ENCODE results near the gene ANO6. TPM values are rescaled to one million over a fixed set of nuclear protein-coding genes. Genes with fewer than 3 reads are reported as not detected.

ANO6 gene
- total RNA-seq, 4 donors from 2014 or later: 139 to 167 (median 155) TPM

DNA sequence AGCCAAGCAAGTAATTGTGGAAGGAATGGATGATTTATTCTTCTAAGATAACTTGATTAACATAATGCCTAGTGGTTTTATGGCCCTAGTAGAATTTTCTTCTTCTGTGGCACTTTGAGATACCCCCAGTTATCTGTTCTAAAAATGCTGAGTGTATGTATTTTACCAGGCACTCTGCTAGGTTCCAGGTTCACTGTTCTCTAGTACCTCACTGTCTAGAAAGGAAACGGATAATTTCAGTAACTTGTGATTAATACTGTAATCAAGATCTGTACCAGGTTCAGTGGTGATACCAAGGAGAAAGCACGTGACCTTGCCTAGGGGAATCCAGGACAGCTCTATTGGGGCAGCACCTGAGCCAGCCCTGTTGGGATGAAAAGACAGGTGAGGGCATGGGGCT, 8.0 kb downstream of the ANO6 start:
- TF ChIP-seq, protein P1, sequence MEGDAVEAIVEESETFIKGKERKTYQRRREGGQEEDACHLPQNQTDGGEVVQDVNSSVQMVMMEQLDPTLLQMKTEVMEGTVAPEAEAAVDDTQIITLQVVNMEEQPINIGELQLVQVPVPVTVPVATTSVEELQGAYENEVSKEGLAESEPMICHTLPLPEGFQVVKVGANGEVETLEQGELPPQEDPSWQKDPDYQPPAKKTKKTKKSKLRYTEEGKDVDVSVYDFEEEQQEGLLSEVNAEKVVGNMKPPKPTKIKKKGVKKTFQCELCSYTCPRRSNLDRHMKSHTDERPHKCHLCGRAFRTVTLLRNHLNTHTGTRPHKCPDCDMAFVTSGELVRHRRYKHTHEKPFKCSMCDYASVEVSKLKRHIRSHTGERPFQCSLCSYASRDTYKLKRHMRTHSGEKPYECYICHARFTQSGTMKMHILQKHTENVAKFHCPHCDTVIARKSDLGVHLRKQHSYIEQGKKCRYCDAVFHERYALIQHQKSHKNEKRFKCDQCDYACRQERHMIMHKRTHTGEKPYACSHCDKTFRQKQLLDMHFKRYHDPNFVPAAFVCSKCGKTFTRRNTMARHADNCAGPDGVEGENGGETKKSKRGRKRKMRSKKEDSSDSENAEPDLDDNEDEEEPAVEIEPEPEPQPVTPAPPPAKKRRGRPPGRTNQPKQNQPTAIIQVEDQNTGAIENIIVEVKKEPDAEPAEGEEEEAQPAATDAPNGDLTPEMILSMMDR (IDR thresholded peaks at IDR 0.05; ENCODE audit: low read depth): no peak

DNA sequence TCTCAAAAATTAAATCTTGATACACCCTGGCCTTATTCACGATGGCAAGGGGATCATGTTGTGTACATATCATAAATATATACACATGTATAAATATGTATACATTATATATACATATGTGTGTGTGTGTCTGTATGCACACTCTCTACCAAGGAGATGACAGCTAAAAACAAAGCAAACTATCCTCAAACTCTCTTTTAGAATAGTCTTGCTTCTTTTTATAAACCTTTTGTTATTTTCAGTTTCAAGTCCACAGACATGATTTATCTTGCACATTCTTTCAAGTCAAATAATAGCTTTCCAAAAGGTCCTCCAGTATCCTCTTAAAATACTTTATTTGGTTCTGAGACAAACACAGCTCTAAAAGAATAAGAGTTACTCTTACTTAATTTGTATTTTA, 8.4 kb downstream of the ANO6 start:
- TF ChIP-seq, protein P1 (IDR thresholded peaks at IDR 0.05; ENCODE audit: low read depth): no peak

DNA sequence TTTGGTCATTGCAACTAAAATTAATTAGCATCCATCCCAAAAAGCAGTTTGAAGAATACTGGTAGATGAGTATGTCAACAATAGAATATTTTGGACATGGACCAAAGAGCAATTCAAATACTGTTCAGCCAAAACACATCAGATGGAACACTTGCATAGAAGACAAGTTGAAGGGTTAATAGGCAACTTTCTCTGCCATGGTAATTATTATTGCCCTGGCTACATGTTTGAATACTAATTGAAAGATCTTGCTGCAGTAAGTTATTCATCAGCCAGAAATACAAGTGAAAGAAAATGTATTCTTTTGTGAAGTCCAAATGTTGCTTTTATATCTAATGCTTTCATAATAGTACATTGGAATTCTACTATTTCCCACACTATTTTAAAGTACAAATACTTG, 10.1 kb downstream of the ANO6 start:
- TF ChIP-seq, protein P1 (IDR thresholded peaks at IDR 0.05; ENCODE audit: low read depth): no peak

DNA sequence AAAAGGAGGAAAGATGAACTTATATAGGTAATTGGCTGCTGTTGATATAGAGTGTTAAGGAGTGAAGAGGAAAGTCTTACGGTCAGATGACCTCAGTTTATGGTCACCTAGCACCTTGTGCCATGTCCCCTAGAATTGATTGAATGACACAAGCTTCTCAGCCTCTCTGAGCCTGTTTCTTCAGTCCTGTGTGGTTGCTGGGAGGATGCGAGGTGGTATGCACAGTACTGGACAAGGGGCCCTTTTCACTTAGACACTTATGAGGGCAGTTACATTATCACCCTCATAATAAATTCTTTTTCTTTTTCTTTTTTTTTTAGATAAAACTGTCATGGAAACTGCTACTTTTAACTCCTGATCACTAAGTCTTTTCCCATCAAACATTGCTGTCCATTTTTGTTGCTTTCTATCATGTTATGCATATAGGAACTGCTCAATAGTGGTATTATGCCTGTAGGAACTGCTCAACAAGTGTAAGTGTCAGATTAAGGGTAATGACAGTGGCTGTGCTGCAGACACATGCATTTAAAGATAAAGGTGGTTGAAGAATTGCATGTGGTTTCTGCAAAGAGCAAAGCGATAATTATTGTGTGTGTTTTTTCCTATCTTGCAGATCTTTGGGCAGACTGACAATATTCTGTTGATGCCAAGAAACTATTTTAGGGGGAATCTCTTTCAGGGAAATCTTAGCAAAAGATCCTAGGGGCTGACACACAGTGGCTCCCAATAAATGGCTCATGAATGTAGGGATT, 11.6 kb downstream of the ANO6 start:
- TF ChIP-seq, protein P1 (IDR thresholded peaks at IDR 0.05; ENCODE audit: low read depth): no peak

DNA sequence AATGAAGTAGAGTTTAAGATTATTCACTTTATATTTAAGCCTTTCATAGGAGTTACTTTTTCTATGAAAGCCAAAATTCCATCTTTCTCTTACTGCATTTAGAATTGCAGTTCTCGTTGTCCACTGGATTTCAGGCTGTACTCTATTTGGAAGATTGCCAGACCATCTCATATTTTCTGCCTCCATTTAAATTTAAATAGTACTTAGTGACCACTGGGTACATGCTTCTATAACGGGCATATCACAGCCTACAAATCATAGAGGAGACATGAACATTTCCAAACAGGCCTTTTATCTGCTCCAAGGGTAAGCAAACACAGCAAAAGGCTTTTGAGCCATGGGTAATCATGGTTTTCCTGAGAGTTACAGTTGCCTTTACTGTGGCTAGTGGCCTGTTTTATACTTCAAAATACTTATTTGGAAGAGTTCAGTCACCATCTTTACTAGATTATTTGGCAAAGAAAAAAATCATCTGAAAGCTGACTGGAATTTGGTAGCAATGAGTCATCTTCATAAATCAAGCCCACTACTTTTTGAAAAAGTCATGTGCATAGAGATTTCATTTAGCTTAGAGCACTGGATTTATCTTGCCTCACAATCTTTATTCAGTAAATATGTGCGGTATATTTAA, 15.7 kb downstream of the ANO6 start:
- TF ChIP-seq, protein P1 (IDR thresholded peaks at IDR 0.05; ENCODE audit: low read depth): no peak

DNA sequence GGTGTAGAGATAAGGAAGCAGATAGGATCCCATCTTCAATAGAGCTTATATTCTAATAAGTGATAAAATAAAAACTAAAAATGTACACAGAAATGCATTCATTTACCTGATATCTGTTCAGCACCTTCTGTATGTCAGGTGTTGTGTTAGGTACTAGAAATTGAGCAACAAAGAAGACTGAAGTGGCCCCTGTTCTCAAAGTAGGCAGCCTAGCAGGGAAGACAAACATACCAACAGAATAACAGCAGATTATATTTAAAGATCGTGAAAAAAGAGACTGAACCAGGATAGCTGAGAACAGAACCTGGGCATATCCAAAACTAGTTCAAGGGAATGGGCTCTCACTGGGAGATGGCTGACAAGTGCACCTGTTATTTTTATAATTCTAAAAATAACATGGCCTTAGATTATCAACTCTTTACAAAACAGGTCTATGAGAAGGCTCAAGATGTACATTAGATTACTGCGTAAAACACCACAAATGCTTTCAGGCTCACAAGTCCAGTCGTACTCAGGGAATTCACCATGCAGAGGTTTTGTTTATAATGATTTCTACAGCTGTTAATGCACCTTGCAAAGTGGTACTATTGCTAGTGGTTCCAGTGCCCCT, 16.4 kb downstream of the ANO6 start:
- TF ChIP-seq, protein P1 (IDR thresholded peaks at IDR 0.05; ENCODE audit: low read depth): no peak

DNA sequence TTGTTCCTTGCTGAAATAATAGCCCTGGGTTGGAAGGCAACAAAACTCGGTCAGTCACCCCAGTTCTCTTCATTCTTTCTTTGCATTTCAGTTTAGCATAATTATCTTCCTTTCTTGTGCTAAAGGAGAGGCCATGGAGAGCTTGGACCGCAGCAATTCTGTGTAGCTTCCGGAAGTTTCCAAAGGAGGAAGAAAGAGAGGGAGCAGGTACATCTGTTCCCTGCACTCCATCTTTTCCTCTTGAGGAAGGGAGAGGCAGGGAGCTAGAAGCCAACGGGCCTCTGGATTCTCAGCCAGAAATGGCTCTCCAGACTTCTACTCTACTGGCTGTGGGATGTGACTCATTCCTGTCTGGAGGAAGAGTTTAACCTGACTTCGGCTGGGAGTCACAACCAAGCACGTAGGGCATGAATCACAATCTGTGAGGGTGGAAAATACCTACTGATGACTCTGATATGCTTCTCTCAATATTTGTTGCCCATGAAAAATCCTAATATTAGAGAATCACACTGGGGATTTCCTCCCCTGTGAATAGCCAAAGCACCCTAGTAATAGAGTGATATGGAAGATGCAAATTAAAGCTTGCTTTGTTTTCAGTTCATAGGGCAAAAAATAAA, 17.0 kb downstream of the ANO6 start:
- TF ChIP-seq, protein P1 (IDR thresholded peaks at IDR 0.05; ENCODE audit: low read depth): no peak

Measured in subcutaneous adipose tissue (tissue), 4 donors.